Gastroesophageal sphincter (tissue), 3 donors: ENCODE measurements around the gene TMEM214.

Experiments
- EP300 ChIP-seq: sonication (generic); formaldehyde crosslinking; IDR thresholded peaks from one replicate; pipeline ENCODE4 v1.6.1; 2017; ENCODE audit warnings: antibody characterized with exemption, mild to moderate bottlenecking
- POLR2A ChIP-seq, 2 donors: fragments of 450-650 bp; IDR thresholded peaks; one replicate each; pipeline ENCODE4 v1.6.1; 2017; ENCODE audit warnings: antibody characterized with exemption in 2 of 2, mild to moderate bottlenecking in 2 of 2, moderate library complexity in 1 of 2
- TF ChIP-seq, protein P1 (sequence below), 4 experiments: fragments of 200-600 bp in 2 of 4; fragments of 450-650 bp in 2 of 4; sonication (generic) in 1 of 4; IDR thresholded peaks; one replicate each; pipeline ENCODE4 v1.5.1; 2017 to 2019; ENCODE audit warnings: antibody characterized with exemption in 4 of 4, mild to moderate bottlenecking in 2 of 4, moderate library complexity in 2 of 4

GRCh38 chr2:27080140-27080469, 47.3 kb downstream of the TMEM214 start:
- TF ChIP-seq, protein P1, sequence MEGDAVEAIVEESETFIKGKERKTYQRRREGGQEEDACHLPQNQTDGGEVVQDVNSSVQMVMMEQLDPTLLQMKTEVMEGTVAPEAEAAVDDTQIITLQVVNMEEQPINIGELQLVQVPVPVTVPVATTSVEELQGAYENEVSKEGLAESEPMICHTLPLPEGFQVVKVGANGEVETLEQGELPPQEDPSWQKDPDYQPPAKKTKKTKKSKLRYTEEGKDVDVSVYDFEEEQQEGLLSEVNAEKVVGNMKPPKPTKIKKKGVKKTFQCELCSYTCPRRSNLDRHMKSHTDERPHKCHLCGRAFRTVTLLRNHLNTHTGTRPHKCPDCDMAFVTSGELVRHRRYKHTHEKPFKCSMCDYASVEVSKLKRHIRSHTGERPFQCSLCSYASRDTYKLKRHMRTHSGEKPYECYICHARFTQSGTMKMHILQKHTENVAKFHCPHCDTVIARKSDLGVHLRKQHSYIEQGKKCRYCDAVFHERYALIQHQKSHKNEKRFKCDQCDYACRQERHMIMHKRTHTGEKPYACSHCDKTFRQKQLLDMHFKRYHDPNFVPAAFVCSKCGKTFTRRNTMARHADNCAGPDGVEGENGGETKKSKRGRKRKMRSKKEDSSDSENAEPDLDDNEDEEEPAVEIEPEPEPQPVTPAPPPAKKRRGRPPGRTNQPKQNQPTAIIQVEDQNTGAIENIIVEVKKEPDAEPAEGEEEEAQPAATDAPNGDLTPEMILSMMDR (IDR thresholded peaks at IDR 0.05): no peak
- TF ChIP-seq POLR2A (IDR thresholded peaks at IDR 0.05) (no peak), EP300 (no peak)
